ENCODE measurements around the gene TCF4.

TCF4 gene

GRCh38 chr18:55588111-55588869, at the start of gene TCF4 (continued):
- TF ChIP-seq TSHZ1 (tag by site-specific recombination; IDR thresholded peaks at IDR 0.05; ENCODE audit: borderline replicate concordance) (no peak), ZNF24 (tag by site-specific recombination; IDR thresholded peaks at IDR 0.05) (no peak), GLI4 (tag by site-specific recombination; IDR thresholded peaks at IDR 0.05) (no peak), ZNF677 (tag by site-specific recombination; IDR thresholded peaks at IDR 0.05) (no peak), ZIC2 (tag by site-specific recombination; IDR thresholded peaks at IDR 0.05) (no peak), RBAK (tag by site-specific recombination; IDR thresholded peaks at IDR 0.05) (no peak), ZNF341 (tag by site-specific recombination; IDR thresholded peaks at IDR 0.05; ENCODE audit: low read depth) (0 out of 2 replicates have a peak, but pooled peaks have one; percentile 28), ZFP41 (tag by site-specific recombination; IDR thresholded peaks at IDR 0.05; ENCODE audit: borderline replicate concordance) (no peak), ZNF146 (tag by site-specific recombination; IDR thresholded peaks at IDR 0.05) (no peak), ZNF138 (tag by site-specific recombination; IDR thresholded peaks at IDR 0.05; ENCODE audit: borderline replicate concordance) (no peak), GLIS2 (tag by site-specific recombination; IDR thresholded peaks at IDR 0.05) (0 out of 2 replicates have a peak, but pooled peaks have one; percentile 21), ZNF211 (tag by site-specific recombination; IDR thresholded peaks at IDR 0.05; ENCODE audit: low read depth) (no peak), ZNF2 (tag by site-specific recombination; IDR thresholded peaks at IDR 0.05) (no peak), ZNF48 (tag by site-specific recombination; IDR thresholded peaks at IDR 0.05) (no peak), ZFP37 (tag by site-specific recombination; IDR thresholded peaks at IDR 0.05) (no peak), KLF9 (tag by site-specific recombination; IDR thresholded peaks at IDR 0.05; ENCODE audit: low read depth) (0 out of 2 replicates have a peak, but pooled peaks have one; percentile 14), KLF8 (tag by site-specific recombination; IDR thresholded peaks at IDR 0.05) (no peak), ZNF600 (tag by site-specific recombination; IDR thresholded peaks at IDR 0.05) (peak; percentile 59; the same call in 1 of the 2 replicates), ZSCAN16 (tag by site-specific recombination; IDR thresholded peaks at IDR 0.05) (no peak), ZNF114 (tag by site-specific recombination; IDR thresholded peaks at IDR 0.05) (no peak), ZNF473 (tag by site-specific recombination; IDR thresholded peaks at IDR 0.05) (no peak), ZNF639 (tag by site-specific recombination; IDR thresholded peaks at IDR 0.05) (no peak), ZNF544 (tag by site-specific recombination; IDR thresholded peaks at IDR 0.05) (no peak), MZF1 (tag by site-specific recombination; IDR thresholded peaks at IDR 0.05; ENCODE audit: borderline replicate concordance) (0 out of 2 replicates have a peak, but pooled peaks have one; percentile 72), BCL6B (tag by site-specific recombination; IDR thresholded peaks at IDR 0.05) (no peak), SCRT1 (tag by site-specific recombination; IDR thresholded peaks at IDR 0.05; ENCODE audit: borderline replicate concordance) (no peak), IKZF3 (tag by site-specific recombination; IDR thresholded peaks at IDR 0.05) (no peak), ZNF274 (IDR thresholded peaks at IDR 0.05; ENCODE audit: low read length) (no peak), ZNF274 (tag by site-specific recombination; IDR thresholded peaks at IDR 0.05; ENCODE audit: borderline replicate concordance) (no peak)
- TF ChIP-seq, protein P1, sequence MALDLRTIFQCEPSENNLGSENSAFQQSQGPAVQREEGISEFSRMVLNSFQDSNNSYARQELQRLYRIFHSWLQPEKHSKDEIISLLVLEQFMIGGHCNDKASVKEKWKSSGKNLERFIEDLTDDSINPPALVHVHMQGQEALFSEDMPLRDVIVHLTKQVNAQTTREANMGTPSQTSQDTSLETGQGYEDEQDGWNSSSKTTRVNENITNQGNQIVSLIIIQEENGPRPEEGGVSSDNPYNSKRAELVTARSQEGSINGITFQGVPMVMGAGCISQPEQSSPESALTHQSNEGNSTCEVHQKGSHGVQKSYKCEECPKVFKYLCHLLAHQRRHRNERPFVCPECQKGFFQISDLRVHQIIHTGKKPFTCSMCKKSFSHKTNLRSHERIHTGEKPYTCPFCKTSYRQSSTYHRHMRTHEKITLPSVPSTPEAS (tag by site-specific recombination; IDR thresholded peaks at IDR 0.05): no peak
- TF ChIP-seq, protein P2, sequence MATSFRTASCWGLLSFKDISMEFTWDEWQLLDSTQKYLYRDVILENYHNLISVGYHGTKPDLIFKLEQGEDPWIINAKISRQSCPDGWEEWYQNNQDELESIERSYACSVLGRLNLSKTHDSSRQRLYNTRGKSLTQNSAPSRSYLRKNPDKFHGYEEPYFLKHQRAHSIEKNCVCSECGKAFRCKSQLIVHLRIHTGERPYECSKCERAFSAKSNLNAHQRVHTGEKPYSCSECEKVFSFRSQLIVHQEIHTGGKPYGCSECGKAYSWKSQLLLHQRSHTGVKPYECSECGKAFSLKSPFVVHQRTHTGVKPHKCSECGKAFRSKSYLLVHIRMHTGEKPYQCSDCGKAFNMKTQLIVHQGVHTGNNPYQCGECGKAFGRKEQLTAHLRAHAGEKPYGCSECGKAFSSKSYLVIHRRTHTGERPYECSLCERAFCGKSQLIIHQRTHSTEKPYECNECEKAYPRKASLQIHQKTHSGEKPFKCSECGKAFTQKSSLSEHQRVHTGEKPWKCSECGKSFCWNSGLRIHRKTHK (tag by site-specific recombination; IDR thresholded peaks at IDR 0.05): no peak
- TF ChIP-seq, protein P3, sequence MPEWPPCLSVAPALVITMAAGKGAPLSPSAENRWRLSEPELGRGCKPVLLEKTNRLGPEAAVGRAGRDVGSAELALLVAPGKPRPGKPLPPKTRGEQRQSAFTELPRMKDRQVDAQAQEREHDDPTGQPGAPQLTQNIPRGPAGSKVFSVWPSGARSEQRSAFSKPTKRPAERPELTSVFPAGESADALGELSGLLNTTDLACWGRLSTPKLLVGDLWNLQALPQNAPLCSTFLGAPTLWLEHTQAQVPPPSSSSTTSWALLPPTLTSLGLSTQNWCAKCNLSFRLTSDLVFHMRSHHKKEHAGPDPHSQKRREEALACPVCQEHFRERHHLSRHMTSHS (tag by site-specific recombination; IDR thresholded peaks at IDR 0.05): no peak
